Peyer's patch (tissue), 4 donors: ENCODE measurements around the gene PIGV.
"Not testable (repeated sequence)": the region's sequence is repeated elsewhere in the genome, so short reads cannot be mapped to it uniquely, and the experiment has no call there.

Experiments
- POLR2A ChIP-seq, 2 donors: fragments of 450-650 bp; IDR thresholded peaks; one replicate each; pipeline ENCODE4 v1.5.1; 2017; ENCODE audit warnings: antibody characterized with exemption in 2 of 2, mild to moderate bottlenecking in 2 of 2, moderate library complexity in 2 of 2
- TF ChIP-seq, protein P1 (sequence below), 6 experiments: fragments of 450-650 bp in 4 of 6; fragments of 200-600 bp in 2 of 6; sonication (generic) in 1 of 6; IDR thresholded peaks; one replicate each; pipeline ENCODE4 v1.5.1; 2017 to 2019; ENCODE audit warnings: antibody characterized with exemption in 6 of 6, mild to moderate bottlenecking in 3 of 6, moderate library complexity in 1 of 6

DNA sequence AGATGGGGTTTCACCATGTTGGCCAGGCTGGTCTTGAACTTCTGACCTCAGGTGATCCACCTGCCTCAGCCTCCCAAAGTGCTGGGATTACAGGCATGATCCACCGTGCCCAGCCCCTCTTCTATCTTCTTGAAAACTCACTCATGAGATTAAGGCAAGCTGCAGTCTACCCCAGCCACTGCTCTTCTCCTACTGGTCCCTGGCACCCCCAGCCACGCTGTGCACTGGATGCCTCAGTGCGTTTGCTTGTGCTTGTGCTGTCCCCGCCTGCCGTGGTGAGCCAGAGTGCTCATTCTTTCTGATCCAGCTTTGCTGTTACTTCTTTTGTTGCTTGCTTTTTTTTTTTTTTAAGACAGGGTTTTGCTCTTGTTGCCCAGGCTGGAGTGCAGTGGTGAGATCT lies 49.9 kb downstream of the PIGV start:
- TF ChIP-seq, protein P1, sequence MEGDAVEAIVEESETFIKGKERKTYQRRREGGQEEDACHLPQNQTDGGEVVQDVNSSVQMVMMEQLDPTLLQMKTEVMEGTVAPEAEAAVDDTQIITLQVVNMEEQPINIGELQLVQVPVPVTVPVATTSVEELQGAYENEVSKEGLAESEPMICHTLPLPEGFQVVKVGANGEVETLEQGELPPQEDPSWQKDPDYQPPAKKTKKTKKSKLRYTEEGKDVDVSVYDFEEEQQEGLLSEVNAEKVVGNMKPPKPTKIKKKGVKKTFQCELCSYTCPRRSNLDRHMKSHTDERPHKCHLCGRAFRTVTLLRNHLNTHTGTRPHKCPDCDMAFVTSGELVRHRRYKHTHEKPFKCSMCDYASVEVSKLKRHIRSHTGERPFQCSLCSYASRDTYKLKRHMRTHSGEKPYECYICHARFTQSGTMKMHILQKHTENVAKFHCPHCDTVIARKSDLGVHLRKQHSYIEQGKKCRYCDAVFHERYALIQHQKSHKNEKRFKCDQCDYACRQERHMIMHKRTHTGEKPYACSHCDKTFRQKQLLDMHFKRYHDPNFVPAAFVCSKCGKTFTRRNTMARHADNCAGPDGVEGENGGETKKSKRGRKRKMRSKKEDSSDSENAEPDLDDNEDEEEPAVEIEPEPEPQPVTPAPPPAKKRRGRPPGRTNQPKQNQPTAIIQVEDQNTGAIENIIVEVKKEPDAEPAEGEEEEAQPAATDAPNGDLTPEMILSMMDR (IDR thresholded peaks at IDR 0.05): not testable (repeated sequence)
- TF ChIP-seq POLR2A (IDR thresholded peaks at IDR 0.05): not testable (repeated sequence)
